MM.1S (cell line): ENCODE data around the gene ARVCF.
"Not testable (repeated sequence)": the region's sequence is repeated elsewhere in the genome, so short reads cannot be mapped to it uniquely, and the experiment has no call there.

Source experiments
- DNase-seq: peaks from one replicate; pipeline ENCODE4 v3.0.0-alpha.2; 2015
- H2AFZ ChIP-seq: fragments of 300-600 bp; sonication (generic); 2 replicates; pipeline ENCODE4 v1.6.0; 2016; ENCODE audit warnings: antibody characterized with exemption, low read length
- H3F3A ChIP-seq: fragments of 300-600 bp; sonication (generic); 2 replicates; pipeline ENCODE4 v1.6.1; 2016; ENCODE audit warnings: mild to moderate bottlenecking, antibody characterized with exemption, low read length, moderate library complexity, mixed read lengths; ENCODE audit not compliant: insufficient read depth
- H3K27ac ChIP-seq: fragments of 300-600 bp; sonication (generic); 2 replicates; pipeline ENCODE4 v1.5.1; 2016; ENCODE audit warnings: mild to moderate bottlenecking, low read length
- H3K27me3 ChIP-seq: fragments of 300-600 bp; sonication (generic); replicated peaks from 2 replicates; pipeline ENCODE4 v1.6.0; 2016; ENCODE audit warnings: low read length; ENCODE audit not compliant: insufficient read depth
- H3K36me3 ChIP-seq: fragments of 300-600 bp; sonication (generic); replicated peaks from 2 replicates; pipeline ENCODE4 v1.6.1; 2016; ENCODE audit warnings: mild to moderate bottlenecking, low read length, mixed read lengths; ENCODE audit not compliant: insufficient read depth
- H3K4me1 ChIP-seq: fragments of 300-600 bp; sonication (generic); 2 replicates; pipeline ENCODE4 v1.6.1; 2016; ENCODE audit warnings: low read length, mixed read lengths
- H3K4me2 ChIP-seq: fragments of 300-600 bp; sonication (generic); 2 replicates; pipeline ENCODE4 v1.6.0; 2016; ENCODE audit warnings: low read depth, low read length
- H3K4me3 ChIP-seq: fragments of 300-600 bp; sonication (generic); 2 replicates; pipeline ENCODE4 v1.5.1; 2016; ENCODE audit warnings: low read length, mixed read lengths
- H3K79me2 ChIP-seq: fragments of 300-600 bp; sonication (generic); 2 replicates; pipeline ENCODE4 v1.6.1; 2016; ENCODE audit warnings: mixed run types, low read length, mixed read lengths
- H3K9ac ChIP-seq: fragments of 300-600 bp; sonication (generic); 2 replicates; pipeline ENCODE4 v1.6.1; 2016; ENCODE audit warnings: low read length, mixed read lengths
- H3K9me2 ChIP-seq: fragments of 300-600 bp; sonication (generic); replicated peaks from 2 replicates; pipeline ENCODE4 v1.6.1; 2016; ENCODE audit warnings: mild to moderate bottlenecking, low read length, mixed read lengths; ENCODE audit not compliant: insufficient read depth
- H3K9me3 ChIP-seq: fragments of 300-600 bp; sonication (generic); replicated peaks from 2 replicates; pipeline ENCODE4 v1.6.1; 2016; ENCODE audit warnings: mild to moderate bottlenecking, low read length, mixed read lengths; ENCODE audit not compliant: insufficient read depth
- H4K20me1 ChIP-seq: fragments of 300-600 bp; sonication (generic); 2 replicates; pipeline ENCODE4 v1.6.1; 2016; ENCODE audit warnings: mild to moderate bottlenecking, low read length, moderate library complexity, mixed read lengths; ENCODE audit not compliant: insufficient read depth
- EZH2 ChIP-seq: fragments of 300-600 bp; sonication (generic); optimal IDR thresholded peaks from 2 replicates; pipeline ENCODE3; 2017; ENCODE audit warnings: low read depth, mild to moderate bottlenecking, antibody characterized with exemption, low read length, mixed read lengths
- EZH2phosphoT487 ChIP-seq: fragments of 300-600 bp; sonication (generic); IDR thresholded peaks from 2 replicates; pipeline ENCODE4 v1.6.1; 2018; ENCODE audit warnings: antibody characterized with exemption, low read length
- TF ChIP-seq, protein P1 (sequence below): fragments of 300-600 bp; sonication (generic); IDR thresholded peaks from 2 replicates; pipeline ENCODE4 v1.5.1; 2016; ENCODE audit warnings: antibody characterized with exemption, low read length, mixed read lengths

The ARVCF gene

DNA sequence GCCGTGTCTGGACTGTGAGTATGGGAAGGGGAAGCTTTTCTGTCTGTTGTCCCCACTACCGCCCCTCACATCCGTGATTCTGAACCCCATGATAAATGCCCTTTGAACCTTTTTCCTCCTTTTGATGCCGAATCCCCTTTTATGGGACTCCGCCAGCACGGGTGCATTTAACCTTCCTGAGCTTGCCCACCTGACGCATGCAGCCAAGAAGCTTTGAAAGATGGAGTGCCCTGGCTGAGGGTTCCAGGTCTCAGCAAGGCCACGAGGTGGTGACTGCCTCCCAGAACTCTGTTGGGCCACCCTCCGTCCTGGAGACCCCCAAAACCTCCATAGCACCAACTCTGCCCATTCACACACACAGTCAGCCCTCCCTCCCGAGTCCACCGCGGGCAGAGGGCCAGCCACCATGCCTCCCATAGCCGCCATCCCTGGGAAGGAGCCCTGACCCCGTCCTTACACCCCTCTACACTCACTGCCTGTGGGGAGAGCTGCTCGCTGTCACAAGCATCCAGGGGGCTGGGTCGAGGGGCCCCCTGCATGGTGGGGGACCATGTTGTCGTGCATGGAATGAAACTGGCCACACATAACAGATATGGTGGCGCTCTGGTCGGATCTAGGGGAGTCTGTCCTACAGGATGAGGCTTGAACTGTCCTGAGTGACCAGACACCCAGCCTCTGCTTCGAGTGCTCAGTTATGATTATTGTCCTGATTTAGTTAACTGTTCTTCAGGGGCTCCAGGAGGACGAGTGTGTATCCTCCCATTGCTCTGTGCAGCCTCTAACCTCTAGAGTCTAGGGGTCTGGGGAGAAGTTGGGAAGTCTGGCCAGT, 75.9 kb downstream of the ARVCF start:
- Histone ChIP-seq H3K79me2 (peaks cover 31% of the 10 kb centered on the region), H3K4me3 (peak overlapping the region; percentile 82), H3K9ac (peak overlapping the region; percentile 92), H2AFZ (peak overlapping the region; percentile 93), H3K4me1 (peaks cover 14% of the 10 kb centered on the region; the same call in 1 of the 2 replicates), H3K4me2 (peak overlapping the region; percentile 92), H3K9me3 (no peaks in the 10 kb centered on the region), H3K9me2 (no peaks in the 10 kb centered on the region), H3K27ac (no peak overlapping the region), H3K36me3 (no peaks in the 10 kb centered on the region), H3K27me3 (no peaks in the 10 kb centered on the region), H3F3A (no peaks in the 10 kb centered on the region; the same call in 1 of the 2 replicates), H4K20me1 (no peaks in the 10 kb centered on the region)
- no peak for DNase-seq
- TF ChIP-seq EZH2 = no peak
- TF ChIP-seq EZH2phosphoT487 = no peak
- TF ChIP-seq, protein P1, sequence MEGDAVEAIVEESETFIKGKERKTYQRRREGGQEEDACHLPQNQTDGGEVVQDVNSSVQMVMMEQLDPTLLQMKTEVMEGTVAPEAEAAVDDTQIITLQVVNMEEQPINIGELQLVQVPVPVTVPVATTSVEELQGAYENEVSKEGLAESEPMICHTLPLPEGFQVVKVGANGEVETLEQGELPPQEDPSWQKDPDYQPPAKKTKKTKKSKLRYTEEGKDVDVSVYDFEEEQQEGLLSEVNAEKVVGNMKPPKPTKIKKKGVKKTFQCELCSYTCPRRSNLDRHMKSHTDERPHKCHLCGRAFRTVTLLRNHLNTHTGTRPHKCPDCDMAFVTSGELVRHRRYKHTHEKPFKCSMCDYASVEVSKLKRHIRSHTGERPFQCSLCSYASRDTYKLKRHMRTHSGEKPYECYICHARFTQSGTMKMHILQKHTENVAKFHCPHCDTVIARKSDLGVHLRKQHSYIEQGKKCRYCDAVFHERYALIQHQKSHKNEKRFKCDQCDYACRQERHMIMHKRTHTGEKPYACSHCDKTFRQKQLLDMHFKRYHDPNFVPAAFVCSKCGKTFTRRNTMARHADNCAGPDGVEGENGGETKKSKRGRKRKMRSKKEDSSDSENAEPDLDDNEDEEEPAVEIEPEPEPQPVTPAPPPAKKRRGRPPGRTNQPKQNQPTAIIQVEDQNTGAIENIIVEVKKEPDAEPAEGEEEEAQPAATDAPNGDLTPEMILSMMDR = no peak

- H3K79me2 ChIP-seq = peaks cover 26% of the 10 kb centered on the region
Observed at GRCh38 chr22:19937616-19938473, 78.8 kb downstream of the ARVCF start.

GRCh38 chr22:19936513-19936912, 80.1 kb downstream of the ARVCF start:
- H3K9ac ChIP-seq = no peak overlapping the region
- peaks cover 8% of the 10 kb centered on the region; the same call in 1 of the 2 replicates for H3K4me1 ChIP-seq
- H3K36me3 ChIP-seq = no peaks in the 10 kb centered on the region
- H3K4me3 ChIP-seq = no peak overlapping the region
- no peaks in the 10 kb centered on the region for H4K20me1 ChIP-seq
- no peak overlapping the region for H2AFZ ChIP-seq
- TF ChIP-seq, protein P1 = no peak
- TF ChIP-seq EZH2phosphoT487 (no peak), EZH2 (no peak)
- H3K9me2 ChIP-seq = no peaks in the 10 kb centered on the region
- peaks cover 12% of the 10 kb centered on the region for H3K79me2 ChIP-seq
- DNase-seq = no peak
- H3K27ac ChIP-seq = no peak overlapping the region
- H3F3A ChIP-seq = no peaks in the 10 kb centered on the region
- H3K27me3 ChIP-seq = no peaks in the 10 kb centered on the region
- no peak overlapping the region for H3K4me2 ChIP-seq
- H3K9me3 ChIP-seq = no peaks in the 10 kb centered on the region

More at GRCh38 chr22:19937616-19938473, 78.8 kb downstream of the ARVCF start:
- no peaks in the 10 kb centered on the region for H3K9me2 ChIP-seq
- H3K36me3 ChIP-seq = no peaks in the 10 kb centered on the region
- no peaks in the 10 kb centered on the region for H4K20me1 ChIP-seq
- no peaks in the 10 kb centered on the region for H3K27me3 ChIP-seq
- no peak overlapping the region for H3K4me2 ChIP-seq
- no peaks in the 10 kb centered on the region for H3K9me3 ChIP-seq
- H3K4me3 ChIP-seq = no peak overlapping the region
- H3K27ac ChIP-seq = no peak overlapping the region
- DNase-seq = no peak
- H2AFZ ChIP-seq = no peak overlapping the region
- H3K4me1 ChIP-seq = peaks cover 13% of the 10 kb centered on the region; the same call in 1 of the 2 replicates
- no peak overlapping the region for H3K9ac ChIP-seq
- TF ChIP-seq EZH2phosphoT487 (no peak), EZH2 (no peak)
- TF ChIP-seq, protein P1 = no peak
- H3F3A ChIP-seq = no peaks in the 10 kb centered on the region

GRCh38 chr22:19935123-19935718, 81.4 kb downstream of the ARVCF start:
- not testable (repeated sequence) for H3K4me1 ChIP-seq, H3K27ac ChIP-seq, H4K20me1 ChIP-seq, H3K4me2 ChIP-seq, H3K4me3 ChIP-seq, H3K9me3 ChIP-seq, DNase-seq, H2AFZ ChIP-seq, H3K36me3 ChIP-seq, H3K79me2 ChIP-seq, H3F3A ChIP-seq, H3K9ac ChIP-seq, H3K27me3 ChIP-seq, H3K9me2 ChIP-seq
